ENCODE data around the gene RALGPS1. TPM values are rescaled to one million over a fixed set of nuclear protein-coding genes. Genes with fewer than 3 reads are reported as not detected.

RALGPS1 gene
- total RNA-seq, 1 donor: 8.2 TPM

GRCh38 chr9:127053057-127053821 lies 138.7 kb downstream of the RALGPS1 start:
- Histone ChIP-seq H3K4me1 (ENCODE audit: insufficient read depth, low read length) (peaks cover 14% of the 10 kb centered on the region), H3K4me3 (ENCODE audit: low read length) (no peak overlapping the region), H3K9me3 (ENCODE audit: low read depth, low read length) (no peaks in the 10 kb centered on the region), H3K27me3 (ENCODE audit: insufficient read depth, low read length) (no peaks in the 10 kb centered on the region)

GRCh38 chr9:127053960-127054359 lies 139.4 kb downstream of the RALGPS1 start:
- H3K9me3 ChIP-seq (ENCODE audit: low read depth, low read length): no peaks in the 10 kb centered on the region
- H3K27me3 ChIP-seq (ENCODE audit: insufficient read depth, low read length): no peaks in the 10 kb centered on the region
- H3K4me1 ChIP-seq (ENCODE audit: insufficient read depth, low read length): peaks cover 8% of the 10 kb centered on the region
- H3K4me3 ChIP-seq (ENCODE audit: low read length): no peak overlapping the region

GRCh38 chr9:127055745-127056402 lies 141.3 kb downstream of the RALGPS1 start:
- Histone ChIP-seq H3K27me3 (ENCODE audit: insufficient read depth, low read length) (no peaks in the 10 kb centered on the region), H3K4me1 (ENCODE audit: insufficient read depth, low read length) (no peaks in the 10 kb centered on the region), H3K9me3 (ENCODE audit: low read depth, low read length) (no peaks in the 10 kb centered on the region), H3K4me3 (ENCODE audit: low read length) (no peak overlapping the region)

- Histone ChIP-seq H3K4me1 (ENCODE audit: insufficient read depth, low read length) (no peaks in the 10 kb centered on the region), H3K27me3 (ENCODE audit: insufficient read depth, low read length) (no peaks in the 10 kb centered on the region), H3K4me3 (ENCODE audit: low read length) (no peak overlapping the region), H3K9me3 (ENCODE audit: low read depth, low read length) (no peaks in the 10 kb centered on the region)
Observed at GRCh38 chr9:127056446-127056845, 141.9 kb downstream of the RALGPS1 start.

GRCh38 chr9:127058011-127058644 lies 143.5 kb downstream of the RALGPS1 start:
- no peaks in the 10 kb centered on the region for H3K27me3 ChIP-seq (ENCODE audit: insufficient read depth, low read length)
- no peak overlapping the region for H3K4me3 ChIP-seq (ENCODE audit: low read length)
- no peaks in the 10 kb centered on the region for H3K4me1 ChIP-seq (ENCODE audit: insufficient read depth, low read length)
- H3K9me3 ChIP-seq (ENCODE audit: low read depth, low read length): no peaks in the 10 kb centered on the region

GRCh38 chr9:127058645-127059021 lies 144.1 kb downstream of the RALGPS1 start:
- H3K27me3 ChIP-seq (ENCODE audit: insufficient read depth, low read length): no peaks in the 10 kb centered on the region
- H3K9me3 ChIP-seq (ENCODE audit: low read depth, low read length): no peaks in the 10 kb centered on the region
- H3K4me1 ChIP-seq (ENCODE audit: insufficient read depth, low read length): no peaks in the 10 kb centered on the region
- H3K4me3 ChIP-seq (ENCODE audit: low read length): no peak overlapping the region

GRCh38 chr9:127059030-127059429 lies 144.4 kb downstream of the RALGPS1 start:
- Histone ChIP-seq H3K4me1 (ENCODE audit: insufficient read depth, low read length) (no peaks in the 10 kb centered on the region), H3K4me3 (ENCODE audit: low read length) (no peak overlapping the region), H3K9me3 (ENCODE audit: low read depth, low read length) (no peaks in the 10 kb centered on the region), H3K27me3 (ENCODE audit: insufficient read depth, low read length) (no peaks in the 10 kb centered on the region)

GRCh38 chr9:127059765-127060361 lies 145.3 kb downstream of the RALGPS1 start:
- no peak overlapping the region for H3K4me3 ChIP-seq (ENCODE audit: low read length)
- H3K27me3 ChIP-seq (ENCODE audit: insufficient read depth, low read length): no peaks in the 10 kb centered on the region
- no peaks in the 10 kb centered on the region for H3K4me1 ChIP-seq (ENCODE audit: insufficient read depth, low read length)
- H3K9me3 ChIP-seq (ENCODE audit: low read depth, low read length): no peaks in the 10 kb centered on the region

- Histone ChIP-seq H3K27me3 (ENCODE audit: insufficient read depth, low read length) (no peaks in the 10 kb centered on the region), H3K9me3 (ENCODE audit: low read depth, low read length) (no peaks in the 10 kb centered on the region), H3K4me1 (ENCODE audit: insufficient read depth, low read length) (peaks cover under 1% of the 10 kb centered on the region), H3K4me3 (ENCODE audit: low read length) (no peak overlapping the region)
Observed at GRCh38 chr9:127061411-127061810, 146.8 kb downstream of the RALGPS1 start.

- Histone ChIP-seq H3K4me3 (ENCODE audit: low read length) (no peak overlapping the region), H3K9me3 (ENCODE audit: low read depth, low read length) (no peaks in the 10 kb centered on the region), H3K4me1 (ENCODE audit: insufficient read depth, low read length) (peaks cover 5% of the 10 kb centered on the region), H3K27me3 (ENCODE audit: insufficient read depth, low read length) (no peaks in the 10 kb centered on the region)
Observed at GRCh38 chr9:127064335-127064734, 149.8 kb downstream of the RALGPS1 start.

- peaks cover 5% of the 10 kb centered on the region for H3K4me1 ChIP-seq (ENCODE audit: insufficient read depth, low read length)
- no peak overlapping the region for H3K4me3 ChIP-seq (ENCODE audit: low read length)
- no peaks in the 10 kb centered on the region for H3K27me3 ChIP-seq (ENCODE audit: insufficient read depth, low read length)
Observed at GRCh38 chr9:127065592-127065991, 151.0 kb downstream of the RALGPS1 start.

GRCh38 chr9:127066060-127066850 lies 151.7 kb downstream of the RALGPS1 start:
- H3K27me3 ChIP-seq (ENCODE audit: insufficient read depth, low read length): no peaks in the 10 kb centered on the region
- no peak overlapping the region for H3K4me3 ChIP-seq (ENCODE audit: low read length)
- no peaks in the 10 kb centered on the region for H3K9me3 ChIP-seq (ENCODE audit: low read depth, low read length)
- peaks cover 5% of the 10 kb centered on the region for H3K4me1 ChIP-seq (ENCODE audit: insufficient read depth, low read length)

More at GRCh38 chr9:127065592-127065991, 151.0 kb downstream of the RALGPS1 start:
- H3K9me3 ChIP-seq (ENCODE audit: low read depth, low read length): no peaks in the 10 kb centered on the region

- peaks cover 5% of the 10 kb centered on the region for H3K4me1 ChIP-seq (ENCODE audit: insufficient read depth, low read length)
- H3K9me3 ChIP-seq (ENCODE audit: low read depth, low read length): no peaks in the 10 kb centered on the region
- H3K4me3 ChIP-seq (ENCODE audit: low read length): no peak overlapping the region
- no peaks in the 10 kb centered on the region for H3K27me3 ChIP-seq (ENCODE audit: insufficient read depth, low read length)
Observed at GRCh38 chr9:127066851-127067136, 152.2 kb downstream of the RALGPS1 start.

- Histone ChIP-seq H3K4me1 (ENCODE audit: insufficient read depth, low read length) (peaks cover 5% of the 10 kb centered on the region), H3K4me3 (ENCODE audit: low read length) (no peak overlapping the region), H3K9me3 (ENCODE audit: low read depth, low read length) (no peaks in the 10 kb centered on the region), H3K27me3 (ENCODE audit: insufficient read depth, low read length) (no peaks in the 10 kb centered on the region)
Observed at GRCh38 chr9:127067603-127068220, 153.1 kb downstream of the RALGPS1 start.

All from mononuclear cell (primary cell).